Measurements from ENCODE around the gene RASGEF1C. TPM values are rescaled to one million over a fixed set of nuclear protein-coding genes. Genes with fewer than 3 reads are reported as not detected.

The RASGEF1C gene
- total and polyA plus RNA-seq, 2 experiments from 2014 or later, result 0.40 to 0.42 TPM

DNA sequence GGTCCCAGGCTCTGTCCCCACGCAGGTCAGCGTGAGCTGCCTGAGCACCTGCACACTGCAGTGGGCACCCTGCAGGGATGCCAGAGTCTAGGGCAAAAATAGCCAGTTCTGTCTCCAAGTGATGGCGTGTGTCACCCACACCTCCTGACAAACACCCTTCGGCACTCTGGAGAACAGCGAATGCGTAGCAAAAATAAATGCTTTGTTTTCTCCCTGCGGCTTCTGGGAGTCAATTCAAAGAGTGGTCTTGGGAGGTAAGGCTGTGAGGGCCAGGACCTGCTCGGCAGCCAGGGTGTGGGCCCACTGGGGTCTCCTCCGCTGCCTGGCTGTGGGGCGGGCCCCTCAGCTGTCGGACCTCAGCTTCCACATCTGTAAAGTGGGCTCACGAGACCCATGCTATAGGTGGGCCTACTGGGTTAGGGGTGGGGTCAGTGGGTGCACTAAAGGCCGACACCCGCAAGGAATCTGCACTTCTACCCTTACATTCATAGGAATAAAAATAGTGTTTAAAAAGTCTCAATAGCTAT, 37.4 kb downstream of the RASGEF1C start (continued):
- TF ChIP-seq, protein P1, sequence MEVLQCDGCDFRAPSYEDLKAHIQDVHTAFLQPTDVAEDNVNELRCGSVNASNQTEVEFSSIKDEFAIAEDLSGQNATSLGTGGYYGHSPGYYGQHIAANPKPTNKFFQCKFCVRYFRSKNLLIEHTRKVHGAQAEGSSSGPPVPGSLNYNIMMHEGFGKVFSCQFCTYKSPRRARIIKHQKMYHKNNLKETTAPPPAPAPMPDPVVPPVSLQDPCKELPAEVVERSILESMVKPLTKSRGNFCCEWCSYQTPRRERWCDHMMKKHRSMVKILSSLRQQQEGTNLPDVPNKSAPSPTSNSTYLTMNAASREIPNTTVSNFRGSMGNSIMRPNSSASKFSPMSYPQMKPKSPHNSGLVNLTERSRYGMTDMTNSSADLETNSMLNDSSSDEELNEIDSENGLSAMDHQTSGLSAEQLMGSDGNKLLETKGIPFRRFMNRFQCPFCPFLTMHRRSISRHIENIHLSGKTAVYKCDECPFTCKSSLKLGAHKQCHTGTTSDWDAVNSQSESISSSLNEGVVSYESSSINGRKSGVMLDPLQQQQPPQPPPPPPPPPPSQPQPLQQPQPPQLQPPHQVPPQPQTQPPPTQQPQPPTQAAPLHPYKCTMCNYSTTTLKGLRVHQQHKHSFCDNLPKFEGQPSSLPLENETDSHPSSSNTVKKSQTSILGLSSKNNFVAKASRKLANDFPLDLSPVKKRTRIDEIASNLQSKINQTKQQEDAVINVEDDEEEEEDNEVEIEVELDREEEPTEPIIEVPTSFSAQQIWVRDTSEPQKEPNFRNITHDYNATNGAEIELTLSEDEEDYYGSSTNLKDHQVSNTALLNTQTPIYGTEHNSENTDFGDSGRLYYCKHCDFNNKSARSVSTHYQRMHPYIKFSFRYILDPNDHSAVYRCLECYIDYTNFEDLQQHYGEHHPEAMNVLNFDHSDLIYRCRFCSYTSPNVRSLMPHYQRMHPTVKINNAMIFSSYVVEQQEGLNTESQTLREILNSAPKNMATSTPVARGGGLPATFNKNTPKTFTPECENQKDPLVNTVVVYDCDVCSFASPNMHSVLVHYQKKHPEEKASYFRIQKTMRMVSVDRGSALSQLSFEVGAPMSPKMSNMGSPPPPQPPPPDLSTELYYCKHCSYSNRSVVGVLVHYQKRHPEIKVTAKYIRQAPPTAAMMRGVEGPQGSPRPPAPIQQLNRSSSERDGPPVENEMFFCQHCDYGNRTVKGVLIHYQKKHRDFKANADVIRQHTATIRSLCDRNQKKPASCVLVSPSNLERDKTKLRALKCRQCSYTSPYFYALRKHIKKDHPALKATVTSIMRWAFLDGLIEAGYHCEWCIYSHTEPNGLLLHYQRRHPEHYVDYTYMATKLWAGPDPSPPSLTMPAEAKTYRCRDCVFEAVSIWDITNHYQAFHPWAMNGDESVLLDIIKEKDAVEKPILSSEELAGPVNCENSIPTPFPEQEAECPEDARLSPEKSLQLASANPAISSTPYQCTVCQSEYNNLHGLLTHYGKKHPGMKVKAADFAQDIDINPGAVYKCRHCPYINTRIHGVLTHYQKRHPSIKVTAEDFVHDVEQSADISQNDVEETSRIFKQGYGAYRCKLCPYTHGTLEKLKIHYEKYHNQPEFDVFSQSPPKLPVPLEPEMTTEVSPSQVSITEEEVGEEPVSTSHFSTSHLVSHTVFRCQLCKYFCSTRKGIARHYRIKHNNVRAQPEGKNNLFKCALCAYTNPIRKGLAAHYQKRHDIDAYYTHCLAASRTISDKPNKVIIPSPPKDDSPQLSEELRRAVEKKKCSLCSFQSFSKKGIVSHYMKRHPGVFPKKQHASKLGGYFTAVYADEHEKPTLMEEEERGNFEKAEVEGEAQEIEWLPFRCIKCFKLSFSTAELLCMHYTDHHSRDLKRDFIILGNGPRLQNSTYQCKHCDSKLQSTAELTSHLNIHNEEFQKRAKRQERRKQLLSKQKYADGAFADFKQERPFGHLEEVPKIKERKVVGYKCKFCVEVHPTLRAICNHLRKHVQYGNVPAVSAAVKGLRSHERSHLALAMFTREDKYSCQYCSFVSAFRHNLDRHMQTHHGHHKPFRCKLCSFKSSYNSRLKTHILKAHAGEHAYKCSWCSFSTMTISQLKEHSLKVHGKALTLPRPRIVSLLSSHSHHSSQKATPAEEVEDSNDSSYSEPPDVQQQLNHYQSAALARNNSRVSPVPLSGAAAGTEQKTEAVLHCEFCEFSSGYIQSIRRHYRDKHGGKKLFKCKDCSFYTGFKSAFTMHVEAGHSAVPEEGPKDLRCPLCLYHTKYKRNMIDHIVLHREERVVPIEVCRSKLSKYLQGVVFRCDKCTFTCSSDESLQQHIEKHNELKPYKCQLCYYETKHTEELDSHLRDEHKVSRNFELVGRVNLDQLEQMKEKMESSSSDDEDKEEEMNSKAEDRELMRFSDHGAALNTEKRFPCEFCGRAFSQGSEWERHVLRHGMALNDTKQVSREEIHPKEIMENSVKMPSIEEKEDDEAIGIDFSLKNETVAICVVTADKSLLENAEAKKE (CRISPR knock-in tag; IDR thresholded peaks at IDR 0.05), result no peak
- TF ChIP-seq POLR2AphosphoS5 (IDR thresholded peaks at IDR 0.05; ENCODE audit: low read depth), result no peak
- TF ChIP-seq NANOG (IDR thresholded peaks at IDR 0.05; ENCODE audit: borderline replicate concordance), result no peak
- TF ChIP-seq CREB1 (CRISPR knock-in tag; IDR thresholded peaks at IDR 0.05; ENCODE audit: low read depth), result no peak
- TF ChIP-seq EZH2 (IDR thresholded peaks at IDR 0.05; ENCODE audit: low read depth, unreplicated experiment), result no peak
- TF ChIP-seq, protein P2, sequence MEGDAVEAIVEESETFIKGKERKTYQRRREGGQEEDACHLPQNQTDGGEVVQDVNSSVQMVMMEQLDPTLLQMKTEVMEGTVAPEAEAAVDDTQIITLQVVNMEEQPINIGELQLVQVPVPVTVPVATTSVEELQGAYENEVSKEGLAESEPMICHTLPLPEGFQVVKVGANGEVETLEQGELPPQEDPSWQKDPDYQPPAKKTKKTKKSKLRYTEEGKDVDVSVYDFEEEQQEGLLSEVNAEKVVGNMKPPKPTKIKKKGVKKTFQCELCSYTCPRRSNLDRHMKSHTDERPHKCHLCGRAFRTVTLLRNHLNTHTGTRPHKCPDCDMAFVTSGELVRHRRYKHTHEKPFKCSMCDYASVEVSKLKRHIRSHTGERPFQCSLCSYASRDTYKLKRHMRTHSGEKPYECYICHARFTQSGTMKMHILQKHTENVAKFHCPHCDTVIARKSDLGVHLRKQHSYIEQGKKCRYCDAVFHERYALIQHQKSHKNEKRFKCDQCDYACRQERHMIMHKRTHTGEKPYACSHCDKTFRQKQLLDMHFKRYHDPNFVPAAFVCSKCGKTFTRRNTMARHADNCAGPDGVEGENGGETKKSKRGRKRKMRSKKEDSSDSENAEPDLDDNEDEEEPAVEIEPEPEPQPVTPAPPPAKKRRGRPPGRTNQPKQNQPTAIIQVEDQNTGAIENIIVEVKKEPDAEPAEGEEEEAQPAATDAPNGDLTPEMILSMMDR (conservative IDR thresholded peaks at IDR 0.05; ENCODE audit: low read depth in 2 of 2), result no peak
- no peak for TF ChIP-seq ZNF331 (CRISPR knock-in tag; IDR thresholded peaks at IDR 0.05; ENCODE audit: low read depth)

Measured in GM23338 (cell line).